Measurements from ENCODE around the gene KIF15.
A peak's percentile ranks its signal among the peaks of the same experiment; 100 is the strongest.

The KIF15 gene

DNA sequence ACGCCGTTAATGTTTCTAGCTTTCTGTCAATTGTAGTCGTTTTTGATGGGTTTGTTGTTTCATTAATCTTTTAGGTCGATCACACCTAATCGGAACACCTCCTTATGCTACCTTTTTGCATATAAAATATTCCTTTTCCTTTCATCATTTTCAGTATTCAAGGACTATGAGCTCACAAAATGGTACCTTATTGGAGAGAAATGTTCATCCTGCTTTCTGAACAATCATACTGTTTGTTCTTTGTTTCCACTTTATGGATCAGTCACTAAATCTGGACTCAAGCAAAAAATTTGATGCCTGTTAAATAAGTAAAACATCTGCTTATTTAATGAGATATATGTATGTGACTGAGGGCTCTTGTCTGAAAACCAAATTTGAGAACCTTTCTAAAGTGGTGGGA, 1.1 kb downstream of the KIF15 start:
- Histone ChIP-seq H3K79me2 (ENCODE audit: low read length) (peaks cover 84% of the 10 kb centered on the region), H4K20me1 (ENCODE audit: insufficient read depth, low read length) (no peaks in the 10 kb centered on the region), H3K4me3 (ENCODE audit: low read length) (peak overlapping the region; percentile 99), H3K9ac (ENCODE audit: low read length) (peak overlapping the region; percentile 91; the same call in 1 of the 2 replicates), H3K36me3 (replicated peaks; ENCODE audit: insufficient read depth, low read length) (no peaks in the 10 kb centered on the region), H3F3A (ENCODE audit: insufficient read depth, low read length) (no peaks in the 10 kb centered on the region), H3K27me3 (replicated peaks; ENCODE audit: insufficient read depth, low read length) (no peaks in the 10 kb centered on the region), H3K9me3 (replicated peaks; ENCODE audit: insufficient read depth, low read length) (no peaks in the 10 kb centered on the region), H3K27ac (ENCODE audit: low read length) (no peak overlapping the region), H2AFZ (ENCODE audit: low read length) (peak overlapping the region; percentile 85; the same call in 1 of the 2 replicates), H3K4me1 (ENCODE audit: low read length) (0 out of 2 replicates have a peak, but pooled peaks cover 6% of the 10 kb centered on the region), H3K9me2 (replicated peaks; ENCODE audit: insufficient read depth, low read length) (no peaks in the 10 kb centered on the region), H3K4me2 (ENCODE audit: low read depth, low read length) (peak overlapping the region; percentile 65)
- no peak for DNase-seq
- no peak for TF ChIP-seq EZH2 (optimal IDR thresholded peaks at IDR 0.05; ENCODE audit: low read depth, low read length)
- TF ChIP-seq EZH2phosphoT487 (IDR thresholded peaks at IDR 0.05; ENCODE audit: low read length) = no peak
- no peak for TF ChIP-seq CTCF (IDR thresholded peaks at IDR 0.05; ENCODE audit: low read length)

DNA sequence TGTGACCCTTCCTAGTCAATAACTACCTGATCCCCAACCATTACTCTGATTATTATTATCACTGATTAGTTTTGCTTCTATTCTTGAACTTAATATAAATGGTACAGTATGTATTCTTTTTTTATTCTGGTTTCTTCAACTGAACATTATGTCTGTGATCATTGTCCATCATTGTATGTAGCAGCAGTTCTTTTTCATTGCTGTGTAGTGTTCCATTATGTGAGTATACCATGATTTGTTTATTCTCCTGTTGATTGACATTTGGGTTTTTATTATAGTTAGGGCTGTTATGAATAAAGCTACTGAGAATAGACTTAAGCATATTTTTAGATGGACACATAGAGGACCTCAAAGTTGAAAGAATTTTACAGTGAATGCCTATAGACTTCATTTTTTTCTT, 2.7 kb downstream of the KIF15 start:
- H3K27me3 ChIP-seq (replicated peaks; ENCODE audit: insufficient read depth, low read length) = no peaks in the 10 kb centered on the region
- no peak overlapping the region for H3K27ac ChIP-seq (ENCODE audit: low read length)
- no peak overlapping the region for H3K4me3 ChIP-seq (ENCODE audit: low read length)
- H2AFZ ChIP-seq (ENCODE audit: low read length) = no peak overlapping the region
- H3K9me3 ChIP-seq (replicated peaks; ENCODE audit: insufficient read depth, low read length) = no peaks in the 10 kb centered on the region
- 0 out of 2 replicates have a peak, but pooled peaks cover 6% of the 10 kb centered on the region for H3K4me1 ChIP-seq (ENCODE audit: low read length)
- no peak overlapping the region for H3K9ac ChIP-seq (ENCODE audit: low read length)
- H3K9me2 ChIP-seq (replicated peaks; ENCODE audit: insufficient read depth, low read length) = no peaks in the 10 kb centered on the region
- TF ChIP-seq EZH2phosphoT487 (IDR thresholded peaks at IDR 0.05; ENCODE audit: low read length) = no peak
- no peak for TF ChIP-seq EZH2 (optimal IDR thresholded peaks at IDR 0.05; ENCODE audit: low read depth, low read length)
- no peak for TF ChIP-seq CTCF (IDR thresholded peaks at IDR 0.05; ENCODE audit: low read length)
- no peaks in the 10 kb centered on the region for H4K20me1 ChIP-seq (ENCODE audit: insufficient read depth, low read length)
- H3K79me2 ChIP-seq (ENCODE audit: low read length) = peaks cover 87% of the 10 kb centered on the region
- H3K4me2 ChIP-seq (ENCODE audit: low read depth, low read length) = no peak overlapping the region
- H3K36me3 ChIP-seq (replicated peaks; ENCODE audit: insufficient read depth, low read length) = no peaks in the 10 kb centered on the region
- DNase-seq = no peak
- no peaks in the 10 kb centered on the region for H3F3A ChIP-seq (ENCODE audit: insufficient read depth, low read length)

GRCh38 chr3:44771424-44772098, 10.0 kb downstream of the KIF15 start:
- no peak overlapping the region for H3K4me3 ChIP-seq (ENCODE audit: low read length)
- H3K4me1 ChIP-seq (ENCODE audit: low read length) = no peaks in the 10 kb centered on the region
- 0 out of 2 replicates have a peak, but pooled peaks cover 3% of the 10 kb centered on the region for H3K36me3 ChIP-seq (replicated peaks; ENCODE audit: insufficient read depth, low read length)
- H3F3A ChIP-seq (ENCODE audit: insufficient read depth, low read length) = no peaks in the 10 kb centered on the region
- H4K20me1 ChIP-seq (ENCODE audit: insufficient read depth, low read length) = no peaks in the 10 kb centered on the region
- H3K27me3 ChIP-seq (replicated peaks; ENCODE audit: insufficient read depth, low read length) = no peaks in the 10 kb centered on the region
- no peak overlapping the region for H3K27ac ChIP-seq (ENCODE audit: low read length)
- TF ChIP-seq EZH2phosphoT487 (IDR thresholded peaks at IDR 0.05; ENCODE audit: low read length) = no peak
- DNase-seq = no peak
- peaks cover 68% of the 10 kb centered on the region for H3K79me2 ChIP-seq (ENCODE audit: low read length)
- H2AFZ ChIP-seq (ENCODE audit: low read length) = no peak overlapping the region
- H3K9me2 ChIP-seq (replicated peaks; ENCODE audit: insufficient read depth, low read length) = no peaks in the 10 kb centered on the region
- H3K9ac ChIP-seq (ENCODE audit: low read length) = no peak overlapping the region
- H3K9me3 ChIP-seq (replicated peaks; ENCODE audit: insufficient read depth, low read length) = no peaks in the 10 kb centered on the region
- H3K4me2 ChIP-seq (ENCODE audit: low read depth, low read length) = no peak overlapping the region

GRCh38 chr3:44772099-44772442, 10.5 kb downstream of the KIF15 start:
- Histone ChIP-seq H3K4me1 (ENCODE audit: low read length) (no peaks in the 10 kb centered on the region), H3K4me2 (ENCODE audit: low read depth, low read length) (no peak overlapping the region), H3K27ac (ENCODE audit: low read length) (no peak overlapping the region), H3K79me2 (ENCODE audit: low read length) (peaks cover 65% of the 10 kb centered on the region), H3K9ac (ENCODE audit: low read length) (no peak overlapping the region), H2AFZ (ENCODE audit: low read length) (no peak overlapping the region), H3K9me3 (replicated peaks; ENCODE audit: insufficient read depth, low read length) (no peaks in the 10 kb centered on the region), H3K36me3 (replicated peaks; ENCODE audit: insufficient read depth, low read length) (0 out of 2 replicates have a peak, but pooled peaks cover 3% of the 10 kb centered on the region), H3K27me3 (replicated peaks; ENCODE audit: insufficient read depth, low read length) (no peaks in the 10 kb centered on the region), H3K4me3 (ENCODE audit: low read length) (no peak overlapping the region), H4K20me1 (ENCODE audit: insufficient read depth, low read length) (no peaks in the 10 kb centered on the region), H3F3A (ENCODE audit: insufficient read depth, low read length) (no peaks in the 10 kb centered on the region), H3K9me2 (replicated peaks; ENCODE audit: insufficient read depth, low read length) (no peaks in the 10 kb centered on the region)
- TF ChIP-seq CTCF (IDR thresholded peaks at IDR 0.05; ENCODE audit: low read length) (no peak), EZH2phosphoT487 (IDR thresholded peaks at IDR 0.05; ENCODE audit: low read length) (no peak), EZH2 (optimal IDR thresholded peaks at IDR 0.05; ENCODE audit: low read depth, low read length) (no peak)
- DNase-seq = no peak
